GM18499 (cell line): ENCODE measurements around the gene TCERG1L.
"Not testable (repeated sequence)": the region's sequence is repeated elsewhere in the genome, so short reads cannot be mapped to it uniquely, and the experiment has no call there.

Experiments
- ATAC-seq: cut with Tn5 transposase; IDR thresholded peaks from one replicate; pipeline ENCODE4 v1.9.1; 2021; ENCODE audit warnings: moderate number of reproducible peaks; ENCODE audit not compliant: insufficient read depth, unreplicated experiment

Gene TCERG1L

GRCh38 chr10:131198401-131198800 lies 113.1 kb downstream of the TCERG1L start:
- ATAC-seq: no peak

GRCh38 chr10:131196176-131196885 lies 115.2 kb downstream of the TCERG1L start:
- no peak for ATAC-seq

- ATAC-seq: no peak
Measured at GRCh38 chr10:131195558-131196159, 115.9 kb downstream of the TCERG1L start.

GRCh38 chr10:131195116-131195515 lies 116.4 kb downstream of the TCERG1L start:
- no peak for ATAC-seq

GRCh38 chr10:131193923-131194322 lies 117.6 kb downstream of the TCERG1L start:
- no peak for ATAC-seq

GRCh38 chr10:131188494-131188893 lies 123.0 kb downstream of the TCERG1L start:
- no peak for ATAC-seq

GRCh38 chr10:131187926-131188325 lies 123.6 kb downstream of the TCERG1L start:
- no peak for ATAC-seq

- no peak for ATAC-seq
Measured at GRCh38 chr10:131187274-131187673, 124.2 kb downstream of the TCERG1L start.

GRCh38 chr10:131186547-131187253 lies 124.8 kb downstream of the TCERG1L start:
- ATAC-seq: no peak

GRCh38 chr10:131184503-131184902 lies 127.0 kb downstream of the TCERG1L start:
- no peak for ATAC-seq

GRCh38 chr10:131183546-131184045 lies 127.9 kb downstream of the TCERG1L start:
- ATAC-seq: no peak

- no peak for ATAC-seq
Measured at GRCh38 chr10:131181456-131181855, 130.1 kb downstream of the TCERG1L start.

GRCh38 chr10:131180740-131181415 lies 130.6 kb downstream of the TCERG1L start:
- ATAC-seq: no peak

GRCh38 chr10:131180086-131180485 lies 131.4 kb downstream of the TCERG1L start:
- no peak for ATAC-seq

GRCh38 chr10:131179361-131179760 lies 132.2 kb downstream of the TCERG1L start:
- no peak for ATAC-seq

- ATAC-seq: no peak
Measured at GRCh38 chr10:131178521-131179331, 132.8 kb downstream of the TCERG1L start.

- no peak for ATAC-seq
Measured at GRCh38 chr10:131177431-131178327, 133.8 kb downstream of the TCERG1L start.

GRCh38 chr10:131176907-131177306 lies 134.6 kb downstream of the TCERG1L start:
- no peak for ATAC-seq

GRCh38 chr10:131176324-131176723 lies 135.2 kb downstream of the TCERG1L start:
- not testable (repeated sequence) for ATAC-seq
